Measurements from ENCODE around the gene SNAI1. TPM values are rescaled to one million over a fixed set of nuclear protein-coding genes. Genes with fewer than 3 reads are reported as not detected.
"Not testable (repeated sequence)": the region's sequence is repeated elsewhere in the genome, so short reads cannot be mapped to it uniquely, and the experiment has no call there.

SNAI1 gene
- total RNA-seq, 1 donor from 2014 or later: 0.72 TPM

DNA sequence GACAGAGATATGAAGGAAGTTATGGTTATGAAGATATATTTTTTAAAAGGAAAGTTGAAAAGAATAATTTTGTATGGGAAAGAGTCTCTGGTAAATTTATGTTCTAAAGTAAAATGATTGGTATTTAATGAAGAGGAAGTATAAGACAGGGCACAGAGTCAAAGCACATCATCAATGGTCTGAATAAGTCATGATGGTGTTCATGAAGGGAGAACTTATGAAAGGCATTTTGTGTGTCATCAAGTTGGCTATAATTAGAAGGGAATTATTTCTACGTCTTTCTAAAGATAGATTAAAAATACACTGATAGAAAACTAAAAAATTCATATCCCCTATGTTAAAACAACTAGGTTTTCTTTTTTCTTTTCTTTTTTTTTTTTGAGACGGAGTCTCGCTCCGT lies 21.4 kb upstream of the SNAI1 start:
- DNase-seq (ENCODE audit: low read depth): no peak

DNA sequence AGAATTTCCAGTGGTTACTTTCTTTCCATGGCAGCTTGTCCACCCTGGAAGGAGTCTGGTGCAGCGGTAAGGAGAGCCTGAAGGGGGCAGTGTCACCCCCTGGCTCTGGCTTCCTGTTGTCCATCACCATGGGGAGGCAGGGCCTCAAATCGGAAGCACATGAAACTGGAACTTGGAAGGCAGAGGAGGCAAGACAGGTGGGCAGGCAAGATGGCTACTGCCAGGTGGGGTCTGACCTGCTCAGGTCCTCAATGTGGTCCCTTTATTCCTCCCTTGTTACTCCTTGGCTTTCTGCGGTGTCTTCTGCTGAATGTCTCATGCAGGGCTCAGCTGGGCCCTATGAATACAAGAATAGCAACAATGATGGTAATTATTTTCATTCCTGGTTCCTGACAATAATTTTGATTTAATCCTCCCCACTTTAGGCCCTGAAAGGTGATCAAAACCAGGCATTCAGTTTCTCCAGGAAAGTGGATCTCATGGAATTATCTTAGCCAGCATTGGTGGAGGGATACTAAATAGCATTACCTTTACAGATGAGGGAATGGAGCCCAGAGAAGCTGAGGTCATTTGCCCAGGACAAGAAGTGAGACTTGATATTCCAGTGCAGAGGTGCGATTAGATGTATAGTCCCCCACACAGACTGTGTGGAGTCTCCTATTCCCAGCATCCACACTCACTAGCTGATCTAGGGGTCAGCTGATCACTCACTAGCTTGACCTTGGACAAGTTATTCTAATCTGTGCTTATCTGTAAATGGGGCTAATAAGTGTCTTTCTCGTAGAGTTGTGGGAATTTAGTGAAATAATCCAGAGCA lies 17.6 kb upstream of the SNAI1 start:
- no peak for DNase-seq (ENCODE audit: low read depth)

DNA sequence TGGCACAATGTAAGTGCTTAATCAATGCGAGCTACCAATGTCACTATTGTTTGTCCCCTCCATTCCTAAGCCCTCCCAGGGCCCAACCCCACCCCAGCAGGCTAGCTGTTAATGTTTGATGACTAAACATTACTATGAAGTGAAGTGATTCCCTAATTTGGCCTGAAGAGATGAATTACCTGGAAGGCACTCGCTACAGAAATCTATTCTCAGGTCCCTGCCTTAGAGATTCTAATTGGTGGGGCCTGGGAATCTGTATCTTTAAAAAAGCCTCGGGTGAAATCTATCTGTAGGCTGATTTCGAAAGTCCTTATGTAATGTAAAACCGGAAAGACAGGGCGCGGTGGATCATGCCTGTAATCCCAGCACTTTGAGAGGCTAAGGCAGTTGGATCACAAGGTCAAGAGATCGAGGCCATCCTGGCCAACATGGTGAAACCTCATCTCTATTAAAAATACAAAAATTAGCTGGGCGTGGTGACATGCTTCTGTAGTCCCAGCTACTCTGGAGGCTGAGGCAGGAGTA lies 16.9 kb upstream of the SNAI1 start:
- DNase-seq (ENCODE audit: low read depth): no peak

DNA sequence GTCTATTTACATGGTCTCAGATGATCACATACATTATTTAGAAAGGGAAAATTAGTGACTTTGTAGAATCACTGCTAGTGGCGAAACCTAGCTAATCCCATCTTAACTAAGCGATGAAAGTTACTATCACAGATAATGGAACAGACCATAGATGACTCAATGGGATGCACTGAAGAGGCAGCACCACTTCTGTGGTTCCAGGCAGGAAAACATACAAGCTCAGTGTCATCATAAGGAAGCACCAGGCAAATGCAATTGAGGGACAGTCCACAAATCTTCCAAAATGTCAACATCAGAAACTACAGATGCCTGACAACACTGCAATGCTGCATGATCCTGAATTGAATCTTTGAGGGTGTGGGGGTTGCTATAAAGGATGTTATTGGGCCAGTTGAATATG lies 15.9 kb upstream of the SNAI1 start:
- no peak for DNase-seq (ENCODE audit: low read depth)

GRCh38 chr20:49969234-49969633 lies 13.5 kb upstream of the SNAI1 start:
- DNase-seq (ENCODE audit: low read depth): no peak

- DNase-seq (ENCODE audit: low read depth): no peak
These were observed 12.8 kb upstream of the SNAI1 start for GRCh38 chr20:49969946-49970345.

GRCh38 chr20:49970498-49970897 lies 12.3 kb upstream of the SNAI1 start:
- no peak for DNase-seq (ENCODE audit: low read depth)

- DNase-seq (ENCODE audit: low read depth): no peak
These were observed 8.8 kb upstream of the SNAI1 start for GRCh38 chr20:49973981-49974380.

DNA sequence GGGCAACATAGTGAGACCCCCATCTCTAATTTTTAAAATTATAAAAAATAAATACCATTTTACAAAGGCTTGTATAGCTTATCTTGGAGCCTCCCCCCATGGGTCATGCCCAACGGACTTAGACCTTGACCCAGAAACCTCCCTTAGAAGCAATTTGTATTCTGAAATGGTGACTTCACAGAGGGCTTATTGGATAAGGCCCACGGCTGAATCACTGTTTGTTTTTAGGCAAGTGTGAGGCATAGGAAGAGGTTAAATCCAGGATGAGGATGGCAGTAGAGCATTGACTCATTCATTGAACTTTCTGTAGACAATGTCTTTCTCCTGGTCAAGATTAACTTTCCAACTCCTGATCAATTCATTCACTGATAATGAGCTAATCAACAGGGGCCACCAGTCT lies 6.2 kb upstream of the SNAI1 start:
- no peak for DNase-seq (ENCODE audit: low read depth)

- not testable (repeated sequence) for DNase-seq (ENCODE audit: low read depth)
These were observed 5.0 kb upstream of the SNAI1 start for GRCh38 chr20:49977740-49978139.

DNA sequence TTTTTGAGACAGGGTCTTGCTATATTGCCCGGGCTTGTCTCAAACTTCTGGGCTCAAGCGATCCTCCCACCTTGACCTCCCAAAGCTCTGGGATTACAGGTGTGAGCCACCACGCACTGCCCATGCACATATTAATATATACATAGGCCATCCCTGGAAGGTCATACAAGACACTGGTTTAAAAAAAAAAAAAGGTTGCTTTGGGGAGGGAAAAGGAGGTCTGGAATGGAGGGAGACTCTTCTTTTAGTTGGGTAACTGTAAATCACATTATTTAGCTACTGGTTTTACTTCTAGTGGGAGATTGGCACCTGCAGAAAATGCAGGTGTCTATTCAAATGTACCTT lies 4.1 kb upstream of the SNAI1 start:
- DNase-seq (ENCODE audit: low read depth): no peak

DNA sequence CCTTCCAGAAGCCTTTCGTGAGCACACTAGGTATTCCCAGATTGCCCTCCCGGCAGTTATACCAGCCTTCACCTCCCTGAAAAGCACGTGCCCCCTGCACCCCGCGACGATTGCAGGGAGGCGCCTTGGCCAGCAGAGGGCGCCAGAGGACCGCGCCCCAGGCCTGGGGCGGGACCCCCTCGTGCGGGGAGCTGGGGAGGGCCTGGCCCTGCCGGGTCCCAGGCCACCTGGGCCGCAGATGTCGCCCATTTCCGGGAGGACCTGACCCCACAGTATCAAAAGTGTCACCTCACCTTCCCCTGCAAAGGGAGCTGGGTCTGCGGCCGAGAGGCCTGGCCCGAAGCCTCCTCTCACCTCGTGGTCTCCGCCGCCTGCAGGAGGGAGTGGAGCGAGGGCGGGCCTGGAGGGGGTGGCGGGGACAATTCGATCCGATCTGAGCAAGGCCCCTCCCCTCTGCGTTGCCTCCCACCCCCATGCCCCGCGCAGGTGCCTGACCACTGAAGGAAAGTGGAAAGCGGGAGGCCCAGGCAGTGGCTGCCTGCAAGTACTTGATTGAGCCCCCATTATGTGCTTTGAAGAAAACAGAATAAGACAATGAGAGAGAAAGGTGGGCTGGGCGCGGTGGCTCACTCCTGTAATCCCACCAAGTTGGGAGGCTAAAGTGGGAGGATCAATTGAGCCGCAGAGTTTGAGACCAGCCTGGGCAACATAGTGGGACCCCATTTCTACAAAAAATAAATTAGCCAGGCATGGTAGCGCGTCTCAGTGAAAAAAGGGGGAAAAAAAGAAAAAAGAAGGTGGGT lies 3.5 kb upstream of the SNAI1 start:
- DNase-seq (ENCODE audit: low read depth): peak; percentile 42

DNA sequence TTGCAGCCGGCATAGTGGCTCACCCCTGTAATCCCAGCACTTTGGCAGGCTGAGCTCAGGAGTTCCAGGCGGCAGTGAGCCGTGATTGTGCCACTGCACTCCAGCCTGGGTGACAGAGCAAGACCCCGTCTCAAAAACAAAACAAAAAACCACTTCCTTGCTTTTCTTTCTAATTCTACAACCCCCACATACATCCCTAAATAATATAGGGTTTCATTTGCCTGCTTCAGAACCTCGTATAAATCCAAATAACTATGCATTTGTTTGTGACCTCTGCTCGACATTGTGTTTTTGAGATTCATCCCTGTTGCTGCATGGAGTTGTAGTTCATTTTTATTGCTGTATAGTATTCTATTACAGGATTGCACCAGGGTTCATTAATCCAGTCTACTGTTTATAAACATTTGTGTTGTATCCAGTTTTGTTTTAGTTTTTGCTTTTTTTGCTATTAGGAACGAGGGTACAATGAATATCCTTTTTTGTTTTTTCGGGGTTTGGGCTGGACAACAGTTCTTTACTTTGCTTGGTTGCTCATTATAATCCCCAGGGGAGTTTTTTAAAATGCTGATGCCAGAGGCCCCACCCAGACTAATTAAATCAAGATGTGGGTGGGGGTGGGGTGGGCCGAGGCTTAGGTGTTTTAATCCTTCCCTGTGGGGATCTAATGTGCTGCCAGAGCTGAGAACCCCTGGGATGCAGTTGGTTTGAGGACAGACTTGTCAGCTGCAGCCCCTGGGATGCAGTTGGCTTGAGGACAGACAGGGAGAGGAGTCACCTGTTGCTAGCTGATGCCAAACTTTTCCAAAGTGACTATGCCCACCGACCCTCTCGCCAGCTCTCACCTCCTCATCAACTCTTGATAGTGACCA lies 2.4 kb upstream of the SNAI1 start:
- no peak for DNase-seq (ENCODE audit: low read depth)

DNA sequence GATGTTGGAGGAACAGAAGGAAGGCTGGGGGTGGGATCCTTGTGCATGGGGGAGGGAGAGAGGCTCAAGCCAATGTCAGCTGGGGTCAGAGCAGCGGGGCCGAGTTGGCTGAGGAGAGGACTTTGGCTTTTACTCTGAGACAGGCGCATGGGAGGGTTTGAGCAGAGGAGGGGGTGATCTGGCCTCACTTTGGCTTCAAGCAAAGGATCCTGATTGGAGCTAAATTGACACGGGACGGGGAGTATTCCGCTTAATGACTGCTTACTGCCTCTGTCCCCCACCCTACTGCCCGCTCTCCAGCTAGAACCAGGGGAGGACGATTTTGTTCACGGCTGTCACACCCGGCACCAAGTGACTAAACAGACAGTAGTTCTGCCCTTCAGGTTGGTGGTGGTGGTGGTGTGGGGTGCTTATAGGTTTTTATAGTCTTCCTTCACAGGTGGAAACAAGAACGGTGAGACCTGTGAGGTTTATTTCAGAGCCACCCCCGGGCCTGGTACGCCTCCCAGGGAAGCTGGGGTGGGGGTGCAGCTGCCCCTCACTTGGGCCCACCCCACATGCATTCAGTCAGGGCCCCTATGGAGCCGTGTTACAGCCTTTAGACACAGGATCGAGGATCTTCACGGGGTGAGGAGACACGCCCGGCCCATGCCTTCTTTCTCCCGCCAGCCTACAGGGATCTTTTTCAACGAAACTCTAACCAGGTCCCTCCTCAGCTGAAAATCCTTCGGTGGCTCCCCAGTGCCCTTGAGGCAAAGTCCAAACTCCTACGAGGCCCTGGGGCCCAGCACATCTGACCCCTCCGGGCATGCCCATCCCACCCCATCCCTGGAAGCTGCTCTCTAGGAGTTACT lies 1.3 kb upstream of the SNAI1 start:
- DNase-seq (ENCODE audit: low read depth): no peak

- DNase-seq (ENCODE audit: low read depth): no peak
These were observed 771 bp upstream of the SNAI1 start for GRCh38 chr20:49982072-49982345.

GRCh38 chr20:49983123-49983847 lies 505 bp downstream of the SNAI1 start:
- DNase-seq (ENCODE audit: low read depth): no peak

DNA sequence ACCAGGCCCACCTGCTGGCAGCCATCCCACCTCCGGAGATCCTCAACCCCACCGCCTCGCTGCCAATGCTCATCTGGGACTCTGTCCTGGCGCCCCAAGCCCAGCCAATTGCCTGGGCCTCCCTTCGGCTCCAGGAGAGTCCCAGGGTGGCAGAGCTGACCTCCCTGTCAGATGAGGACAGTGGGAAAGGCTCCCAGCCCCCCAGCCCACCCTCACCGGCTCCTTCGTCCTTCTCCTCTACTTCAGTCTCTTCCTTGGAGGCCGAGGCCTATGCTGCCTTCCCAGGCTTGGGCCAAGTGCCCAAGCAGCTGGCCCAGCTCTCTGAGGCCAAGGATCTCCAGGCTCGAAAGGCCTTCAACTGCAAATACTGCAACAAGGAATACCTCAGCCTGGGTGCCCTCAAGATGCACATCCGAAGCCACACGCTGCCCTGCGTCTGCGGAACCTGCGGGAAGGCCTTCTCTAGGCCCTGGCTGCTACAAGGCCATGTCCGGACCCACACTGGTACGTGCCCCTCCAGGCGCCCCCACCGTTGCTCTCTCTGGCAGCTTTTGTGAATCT lies 1.1 kb downstream of the SNAI1 start:
- peak; percentile 40 for DNase-seq (ENCODE audit: low read depth)

- DNase-seq (ENCODE audit: low read depth): no peak
These were observed 1.8 kb downstream of the SNAI1 start for GRCh38 chr20:49984426-49985153.

- DNase-seq (ENCODE audit: low read depth): no peak
These were observed 2.4 kb downstream of the SNAI1 start for GRCh38 chr20:49985157-49985556.

All from myocyte (in vitro differentiated cells).